HepG2 (cell line): ENCODE data around the gene ZNF581. TPM values are rescaled to one million over a fixed set of nuclear protein-coding genes. Genes with fewer than 3 reads are reported as not detected.

ENCODE experiments used
- ATAC-seq: fragments of 200-7000 bp; cut with Tn5 transposase; 3 replicates; pipeline ENCODE4 v1.9.1; 2020; ENCODE audit warnings: mild to moderate bottlenecking, moderate library complexity
- BruUV-seq: library from RNA; stranded (reverse); fragments of 400-500 nt; replicated peaks from 2 replicates; lab custom pipeline; 2021; lab: Mats Ljungman, UMichigan
- CTCF ChIA-PET: fragments of 300-600 bp; formaldehyde crosslinking; extraction: SDS; loops from one replicate; lab custom pipeline; 2021; ENCODE audit warnings: low total read pairs, inconsistent platforms, low intra/inter-chr PET ratio; lab: Yijun Ruan, JAX
- POLR2A ChIA-PET: fragments of 350-600 bp; sonication (Branson Sonifier 250); formaldehyde crosslinking; loops from one replicate; lab custom pipeline; 2020; ENCODE audit warnings: antibody characterized with exemption, inconsistent platforms; lab: Yijun Ruan, JAX
- DNase-seq: peaks from one replicate; pipeline ENCODE4 v3.0.0-alpha.2; 2015; ENCODE audit warnings: low spot score
- FAIRE-seq: peaks from 3 replicates; lab custom pipeline; 2011; peaks lifted over from hg19 to GRCh38; lab: Jason Lieb, UNC
- H2AFZ ChIP-seq: one replicate; pipeline ENCODE4 v1.6.1; 2011; ENCODE audit warnings: low read length, inconsistent platforms
- H3K27ac ChIP-seq: fragments of 300-600 bp; 3 replicates; pipeline ENCODE4 v1.8.0; 2011; ENCODE audit warnings: mixed run types, mild to moderate bottlenecking, mixed read lengths, low read length, inconsistent platforms; ENCODE audit not compliant: insufficient read depth; ENCODE audit errors: extremely low read length
- H3K27me3 ChIP-seq, 2 experiments: fragments of 200-600 bp in 1 of 2; 2 replicates in 1 of 2; 3 replicates in 1 of 2; pipeline versions ENCODE4 v1.6.0 to v1.8.0; 2011; ENCODE audit warnings: low read length in 2 of 2, mild to moderate bottlenecking in 2 of 2, moderate library complexity in 2 of 2, inconsistent platforms in 1 of 2; ENCODE audit not compliant: insufficient read depth in 2 of 2, control insufficient read depth in 1 of 2
- H3K36me3 ChIP-seq, 2 experiments: fragments of 200-600 bp in 1 of 2; replicated peaks in 1 of 2; 2 replicates in 1 of 2; 3 replicates in 1 of 2; pipeline versions ENCODE4 v1.5.1 to v1.8.0; 2011; ENCODE audit warnings: low read length in 2 of 2, inconsistent platforms in 1 of 2; ENCODE audit not compliant: insufficient read depth in 2 of 2, control insufficient read depth in 1 of 2
- H3K4me1 ChIP-seq: 2 replicates; pipeline ENCODE4 v1.5.1; 2012; ENCODE audit warnings: low read length, inconsistent platforms; ENCODE audit not compliant: insufficient read depth
- H3K4me2 ChIP-seq: 2 replicates; pipeline ENCODE4 v1.6.0; 2011; ENCODE audit warnings: low read depth, low read length, inconsistent platforms
- H3K4me3 ChIP-seq, 3 experiments: fragments of 200-600 bp in 1 of 3; sonication (generic), shearing (Covaris generic) in 1 of 3; replicated peaks in 1 of 3; 2 replicates each; pipeline ENCODE4 v1.5.1; 2011 to 2016; ENCODE audit warnings: low read length in 3 of 3, inconsistent platforms in 2 of 3, low read depth in 2 of 3, mild to moderate bottlenecking in 2 of 3, control low read depth in 1 of 3, mixed read lengths in 1 of 3; ENCODE audit not compliant: insufficient read depth in 1 of 3
- H3K79me2 ChIP-seq: one replicate; pipeline ENCODE4 v1.6.1; 2011; ENCODE audit warnings: low read length, inconsistent platforms; ENCODE audit not compliant: insufficient read depth
- H3K9ac ChIP-seq: 2 replicates; pipeline ENCODE4 v1.6.0; 2011; ENCODE audit warnings: mild to moderate bottlenecking, low read depth, low read length, inconsistent platforms; ENCODE audit not compliant: insufficient read depth
- H3K9me3 ChIP-seq: 2 replicates; pipeline ENCODE4 v1.5.1; 2012; ENCODE audit warnings: mild to moderate bottlenecking, low read length
- H4K20me1 ChIP-seq: 2 replicates; pipeline ENCODE4 v1.6.0; 2011; ENCODE audit warnings: inconsistent platforms, mild to moderate bottlenecking, low read length, moderate library complexity; ENCODE audit not compliant: insufficient read depth
- HDAC1 ChIP-seq: sonication (generic); formaldehyde crosslinking; IDR thresholded peaks from 2 replicates; pipeline ENCODE4 v1.5.1; 2020; ENCODE audit warnings: mild to moderate bottlenecking, missing genetic modification reagents
- ZNF607 ChIP-seq: sonication (generic); formaldehyde crosslinking; IDR thresholded peaks from 2 replicates; pipeline ENCODE4 v1.5.1; 2020; ENCODE audit warnings: missing genetic modification reagents, mild to moderate bottlenecking, borderline replicate concordance
- WGBS: methylation state at CpG from one replicate; pipeline ENCODE4 v1.1.6; 2017; ENCODE audit warnings: low lambda C conversion rate; 5-methylcytosine and 5-hydroxymethylcytosine counted together
- in situ Hi-C: cut with HindIII; loops from 2 replicates; pipeline ENCODE4 v1.10.0; 2017; ENCODE audit warnings: low pct_unique_long_range_greater_than_20kb; ENCODE audit not compliant: extremely low pct_ligation_motif_present
- intact Hi-C: fragments of 100-400 bp; cut with micrococcal nuclease; formaldehyde crosslinking; loops from one replicate; pipeline ENCODE4 v1.10.0; 2022; ENCODE audit not compliant: unreplicated experiment
- polyA plus RNA-seq, 8 experiments: library from polyadenylated mRNA; depleted of rRNA in 3 of 8; stranded (reverse) in 7 of 8; unstranded in 1 of 8; fragments of >200 nt; fragmentation: Illumina TruSeq in 4 of 8; extraction: Trizol in 4 of 8; gene quantifications; 2 replicates each; pipeline versions ENCODE4 v1.2.1 to v1.2.3, GENCODE V29; 2011 to 2016; ENCODE audit warnings: low read depth in 4 of 8, missing spikeins in 1 of 8, mixed read lengths in 1 of 8; ENCODE audit not compliant: insufficient read depth in 1 of 8
- total RNA-seq, 5 experiments: library from RNA; depleted of rRNA; stranded (reverse); fragments of >200 nt; fragmentation: Illumina TruSeq; extraction: Trizol; gene quantifications; 2 replicates each; pipeline ENCODE4 v1.2.3, GENCODE V29; 2016; ENCODE audit warnings: low read depth in 1 of 5
- TF ChIP-seq, protein P1 (sequence below): sonication (generic); formaldehyde crosslinking; IDR thresholded peaks from 2 replicates; pipeline ENCODE4 v1.5.0; 2020; ENCODE audit warnings: mild to moderate bottlenecking, missing genetic modification reagents
- TF ChIP-seq, protein P2 (sequence below): sonication (generic); formaldehyde crosslinking; IDR thresholded peaks from 2 replicates; pipeline ENCODE4 v1.5.0; 2020; ENCODE audit warnings: mild to moderate bottlenecking, missing genetic modification reagents

The ZNF581 gene
- total and polyA plus RNA-seq, 2 of the 13 experiments (the other 11 are each of a cell fraction or from before 2014, with no cell fraction given): 19.6 to 49.5 TPM

DNA sequence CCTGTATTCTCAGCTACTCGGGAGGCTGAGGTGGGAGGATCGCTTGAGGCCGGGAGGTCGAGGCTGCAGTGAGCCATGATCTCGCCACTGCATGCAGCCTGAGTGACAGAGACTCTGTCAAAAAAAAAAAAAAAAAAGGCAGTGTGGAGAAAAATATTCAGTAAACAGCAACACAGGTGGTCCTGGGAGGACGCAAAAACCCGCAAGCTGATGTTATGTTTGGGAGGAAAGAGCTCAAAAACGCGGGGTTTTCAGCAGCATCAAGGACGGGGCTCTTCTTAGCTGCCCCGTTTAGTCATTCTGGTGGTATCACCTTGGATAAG is 18.5 kb upstream of the ZNF581 start:
- in situ Hi-C loops (no loop called here), intact Hi-C loops (no loop called here)
- H3K27ac ChIP-seq: no peak overlapping the region

More for the DNA sequence above, 18.5 kb upstream of the ZNF581 start:
- 34% methylated on average over 11 of the region's 11 CpGs for WGBS
- H2AFZ ChIP-seq: no peak overlapping the region
- H3K36me3 ChIP-seq: 0 out of 5 replicates have a peak, but pooled peaks cover 0 to 3% of the 10 kb centered on the region in 2 experiments
- H3K79me2 ChIP-seq: peaks cover 4% of the 10 kb centered on the region
- H3K4me2 ChIP-seq: peak overlapping the region; percentile 97
- peaks cover 27% of the 10 kb centered on the region for H3K4me1 ChIP-seq
- FAIRE-seq: no peak
- H3K4me3 ChIP-seq: peak overlapping the region; percentile 55 to 70 (median 65); a peak in 5 of 6 replicates
- DNase-seq: no peak
- H4K20me1 ChIP-seq: peaks cover 14% of the 10 kb centered on the region; the same call in 1 of the 2 replicates
- H3K9me3 ChIP-seq: no peaks in the 10 kb centered on the region
- TF ChIP-seq ZNF607 (no peak), HDAC1 (CRISPR knock-in tag) (0 out of 2 replicates have a peak, but pooled peaks have one; percentile 13)
- TF ChIP-seq, protein P1, sequence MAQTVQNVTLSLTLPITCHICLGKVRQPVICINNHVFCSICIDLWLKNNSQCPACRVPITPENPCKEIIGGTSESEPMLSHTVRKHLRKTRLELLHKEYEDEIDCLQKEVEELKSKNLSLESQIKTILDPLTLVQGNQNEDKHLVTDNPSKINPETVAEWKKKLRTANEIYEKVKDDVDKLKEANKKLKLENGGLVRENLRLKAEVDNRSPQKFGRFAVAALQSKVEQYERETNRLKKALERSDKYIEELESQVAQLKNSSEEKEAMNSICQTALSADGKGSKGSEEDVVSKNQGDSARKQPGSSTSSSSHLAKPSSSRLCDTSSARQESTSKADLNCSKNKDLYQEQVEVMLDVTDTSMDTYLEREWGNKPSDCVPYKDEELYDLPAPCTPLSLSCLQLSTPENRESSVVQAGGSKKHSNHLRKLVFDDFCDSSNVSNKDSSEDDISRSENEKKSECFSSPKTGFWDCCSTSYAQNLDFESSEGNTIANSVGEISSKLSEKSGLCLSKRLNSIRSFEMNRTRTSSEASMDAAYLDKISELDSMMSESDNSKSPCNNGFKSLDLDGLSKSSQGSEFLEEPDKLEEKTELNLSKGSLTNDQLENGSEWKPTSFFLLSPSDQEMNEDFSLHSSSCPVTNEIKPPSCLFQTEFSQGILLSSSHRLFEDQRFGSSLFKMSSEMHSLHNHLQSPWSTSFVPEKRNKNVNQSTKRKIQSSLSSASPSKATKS (CRISPR knock-in tag): no peak
- TF ChIP-seq, protein P2, sequence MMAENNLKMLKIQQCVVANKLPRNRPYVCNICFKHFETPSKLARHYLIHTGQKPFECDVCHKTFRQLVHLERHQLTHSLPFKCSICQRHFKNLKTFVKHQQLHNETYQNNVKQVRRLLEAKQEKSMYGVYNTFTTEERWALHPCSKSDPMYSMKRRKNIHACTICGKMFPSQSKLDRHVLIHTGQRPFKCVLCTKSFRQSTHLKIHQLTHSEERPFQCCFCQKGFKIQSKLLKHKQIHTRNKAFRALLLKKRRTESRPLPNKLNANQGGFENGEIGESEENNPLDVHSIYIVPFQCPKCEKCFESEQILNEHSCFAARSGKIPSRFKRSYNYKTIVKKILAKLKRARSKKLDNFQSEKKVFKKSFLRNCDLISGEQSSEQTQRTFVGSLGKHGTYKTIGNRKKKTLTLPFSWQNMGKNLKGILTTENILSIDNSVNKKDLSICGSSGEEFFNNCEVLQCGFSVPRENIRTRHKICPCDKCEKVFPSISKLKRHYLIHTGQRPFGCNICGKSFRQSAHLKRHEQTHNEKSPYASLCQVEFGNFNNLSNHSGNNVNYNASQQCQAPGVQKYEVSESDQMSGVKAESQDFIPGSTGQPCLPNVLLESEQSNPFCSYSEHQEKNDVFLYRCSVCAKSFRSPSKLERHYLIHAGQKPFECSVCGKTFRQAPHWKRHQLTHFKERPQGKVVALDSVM (CRISPR knock-in tag): peak; percentile 0; the same call in 1 of the 2 replicates
- BruUV-seq: TSS peak; percentile 65
- no peaks in the 10 kb centered on the region for H3K27me3 ChIP-seq
- POLR2A ChIA-PET: interaction anchor here (0.6 to 2.8 kb wide), 19 partner anchors 8 to 507 kb away, joined by 3 to 23 read pairs (median 5); partner anchors contain the start of genes FIZ1, ISOC2, KMT5C and PPP1R12C
- CTCF ChIA-PET: no interaction called here
- H3K9ac ChIP-seq: peak overlapping the region; percentile 85
- no peak for ATAC-seq
